Midbrain (tissue), 1 donor: Measurements from ENCODE around the gene LMBRD2.
A peak's percentile ranks its signal among the peaks of the same experiment; 100 is the strongest.
"Not testable (repeated sequence)": the region's sequence is repeated elsewhere in the genome, so short reads cannot be mapped to it uniquely, and the experiment has no call there.

Experiments used
- DNase-seq: peaks from one replicate; lab custom pipeline; 2025; lab: John Stamatoyannopoulos, UW

LMBRD2 gene

GRCh38 chr5:36161361-36161760, 9.7 kb upstream of the LMBRD2 start:
- no peak for DNase-seq

GRCh38 chr5:36160617-36161016, 8.9 kb upstream of the LMBRD2 start:
- DNase-seq = no peak

- no peak for DNase-seq
Measured at GRCh38 chr5:36158144-36158543, 6.5 kb upstream of the LMBRD2 start.

GRCh38 chr5:36156619-36157018, 4.9 kb upstream of the LMBRD2 start:
- no peak for DNase-seq

- no peak for DNase-seq
Measured at GRCh38 chr5:36156121-36156601, 4.5 kb upstream of the LMBRD2 start.

GRCh38 chr5:36155291-36155690, 3.6 kb upstream of the LMBRD2 start:
- DNase-seq = no peak

- DNase-seq = no peak
Measured at GRCh38 chr5:36153726-36154125, 2.0 kb upstream of the LMBRD2 start.

- no peak for DNase-seq
Measured at GRCh38 chr5:36153298-36153677, 1.6 kb upstream of the LMBRD2 start.

- DNase-seq = no peak
Measured at GRCh38 chr5:36152324-36153297, 924 bp upstream of the LMBRD2 start.

GRCh38 chr5:36150676-36151433, 832 bp downstream of the LMBRD2 start:
- peak; percentile 34 for DNase-seq

- DNase-seq = no peak
Measured at GRCh38 chr5:36147681-36148080, 4.0 kb downstream of the LMBRD2 start.

GRCh38 chr5:36146390-36146789, 5.3 kb downstream of the LMBRD2 start:
- DNase-seq = no peak

- DNase-seq = no peak
Measured at GRCh38 chr5:36145311-36145710, 6.4 kb downstream of the LMBRD2 start.

GRCh38 chr5:36138900-36139683, 12.6 kb downstream of the LMBRD2 start:
- no peak for DNase-seq

- no peak for DNase-seq
Measured at GRCh38 chr5:36136581-36136980, 15.1 kb downstream of the LMBRD2 start.

GRCh38 chr5:36135988-36136387, 15.7 kb downstream of the LMBRD2 start:
- no peak for DNase-seq

GRCh38 chr5:36133009-36133408, 18.7 kb downstream of the LMBRD2 start:
- DNase-seq = not testable (repeated sequence)

- DNase-seq = not testable (repeated sequence)
Measured at GRCh38 chr5:36129666-36130065, 22.0 kb downstream of the LMBRD2 start.

- no peak for DNase-seq
Measured at GRCh38 chr5:36128795-36129194, 22.9 kb downstream of the LMBRD2 start.

- DNase-seq = no peak
Measured at GRCh38 chr5:36125868-36126267, 25.8 kb downstream of the LMBRD2 start.

- no peak for DNase-seq
Measured at GRCh38 chr5:36111238-36111637, 40.4 kb downstream of the LMBRD2 start.
